Memory B cell (primary cell): ENCODE results near the gene TIAM2.
"Not testable (repeated sequence)": the region's sequence is repeated elsewhere in the genome, so short reads cannot be mapped to it uniquely, and the experiment has no call there.

ENCODE experiments used
- ATAC-seq: fragments of 150-1000 bp; cut with Tn5 transposase; 2 replicates; pipeline ENCODE4 v1.10.0; 2021; ENCODE audit warnings: low read depth, mild to moderate bottlenecking, moderate library complexity
- DNase-seq, 2 donors: peaks; one replicate each; pipeline ENCODE4 v3.0.0; 2022; ENCODE audit warnings: low spot score in 2 of 2
- H3K27ac Mint-ChIP-seq: one replicate; pipeline ENCODE4 v1.8.0; 2022; ENCODE audit warnings: mild to moderate bottlenecking, moderate library complexity, mixed read lengths
- H3K27me3 Mint-ChIP-seq: one replicate; pipeline ENCODE4 v1.8.0; 2022; ENCODE audit warnings: mixed read lengths
- H3K36me3 Mint-ChIP-seq: one replicate; pipeline ENCODE4 v1.8.0; 2022; ENCODE audit warnings: mild to moderate bottlenecking, mixed read lengths
- H3K4me1 Mint-ChIP-seq: one replicate; pipeline ENCODE4 v1.8.0; 2022; ENCODE audit warnings: mixed read lengths
- H3K4me3 Mint-ChIP-seq: one replicate; pipeline ENCODE4 v1.8.0; 2022; ENCODE audit warnings: mild to moderate bottlenecking, moderate library complexity, mixed read lengths
- H3K9me3 Mint-ChIP-seq: one replicate; pipeline ENCODE4 v1.8.0; 2022; ENCODE audit warnings: mixed read lengths

TIAM2 gene

GRCh38 chr6:155230975-155231374 is 235.9 kb downstream of the TIAM2 start:
- not testable (repeated sequence) for H3K27me3 Mint-ChIP-seq, H3K4me3 Mint-ChIP-seq

DNA sequence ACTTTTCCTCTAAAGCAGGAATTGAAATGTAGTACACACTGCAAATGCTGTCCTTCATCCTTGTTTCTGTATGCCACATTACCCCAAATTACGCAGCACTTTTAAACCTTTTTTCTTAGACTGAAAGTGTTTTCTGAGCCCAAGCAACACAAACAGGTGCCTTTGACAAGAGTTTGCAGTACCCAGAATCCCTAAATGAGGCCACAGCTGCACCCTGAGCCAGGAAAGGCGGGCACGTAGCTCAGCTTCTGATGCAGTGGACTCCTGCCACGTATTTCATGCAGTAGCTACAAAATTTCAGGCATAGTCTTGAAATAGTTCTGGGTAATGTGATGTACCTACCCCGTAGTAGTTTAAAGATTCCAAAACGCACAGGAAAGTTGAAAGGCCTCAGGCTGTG is 237.7 kb downstream of the TIAM2 start:
- no peaks in the 10 kb centered on the region for H3K27me3 Mint-ChIP-seq
- H3K36me3 Mint-ChIP-seq, result peaks cover 5% of the 10 kb centered on the region
- peaks cover 6% of the 10 kb centered on the region for H3K9me3 Mint-ChIP-seq
- H3K27ac Mint-ChIP-seq, result no peak overlapping the region
- H3K4me1 Mint-ChIP-seq, result no peaks in the 10 kb centered on the region
- DNase-seq (no peak), ATAC-seq (no peak)
- no peak overlapping the region for H3K4me3 Mint-ChIP-seq

More at GRCh38 chr6:155230975-155231374, 235.9 kb downstream of the TIAM2 start:
- H3K4me1 Mint-ChIP-seq, H3K9me3 Mint-ChIP-seq, DNase-seq, H3K36me3 Mint-ChIP-seq, ATAC-seq, H3K27ac Mint-ChIP-seq: not testable (repeated sequence)

- no peak for DNase-seq
- peaks cover 13% of the 10 kb centered on the region for H3K36me3 Mint-ChIP-seq
- no peaks in the 10 kb centered on the region for H3K27me3 Mint-ChIP-seq
- no peaks in the 10 kb centered on the region for H3K4me1 Mint-ChIP-seq
- no peak overlapping the region for H3K27ac Mint-ChIP-seq
- no peak overlapping the region for H3K4me3 Mint-ChIP-seq
- no peak for ATAC-seq
- peaks cover 9% of the 10 kb centered on the region for H3K9me3 Mint-ChIP-seq
These were observed 239.1 kb downstream of the TIAM2 start for GRCh38 chr6:155234167-155234566.

DNA sequence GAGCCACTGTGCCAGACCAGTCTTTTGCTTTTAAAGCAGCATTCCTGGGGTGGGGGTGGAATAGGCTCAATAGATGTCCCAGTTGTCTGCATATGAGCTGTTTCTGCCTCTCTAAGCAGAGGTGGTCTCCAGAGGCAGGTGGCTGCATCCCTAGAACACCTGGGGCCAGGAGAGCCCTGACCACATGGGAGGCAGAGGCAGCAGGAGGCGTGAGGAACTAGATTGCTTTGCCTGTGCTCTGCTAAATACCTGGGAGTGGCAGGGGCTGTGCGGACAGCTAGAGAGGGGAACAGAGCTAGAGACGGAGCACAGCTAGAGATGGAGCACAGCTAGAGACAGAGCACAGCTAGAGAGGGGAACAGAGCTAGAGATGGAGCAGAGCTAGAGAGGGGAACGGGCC is 239.6 kb downstream of the TIAM2 start:
- H3K4me1 Mint-ChIP-seq, result no peaks in the 10 kb centered on the region
- peaks cover 6% of the 10 kb centered on the region for H3K9me3 Mint-ChIP-seq
- H3K27ac Mint-ChIP-seq, result no peak overlapping the region
- peaks cover 13% of the 10 kb centered on the region for H3K36me3 Mint-ChIP-seq
- no peak overlapping the region for H3K4me3 Mint-ChIP-seq
- ATAC-seq, result no peak
- no peak for DNase-seq
- H3K27me3 Mint-ChIP-seq, result no peaks in the 10 kb centered on the region

DNA sequence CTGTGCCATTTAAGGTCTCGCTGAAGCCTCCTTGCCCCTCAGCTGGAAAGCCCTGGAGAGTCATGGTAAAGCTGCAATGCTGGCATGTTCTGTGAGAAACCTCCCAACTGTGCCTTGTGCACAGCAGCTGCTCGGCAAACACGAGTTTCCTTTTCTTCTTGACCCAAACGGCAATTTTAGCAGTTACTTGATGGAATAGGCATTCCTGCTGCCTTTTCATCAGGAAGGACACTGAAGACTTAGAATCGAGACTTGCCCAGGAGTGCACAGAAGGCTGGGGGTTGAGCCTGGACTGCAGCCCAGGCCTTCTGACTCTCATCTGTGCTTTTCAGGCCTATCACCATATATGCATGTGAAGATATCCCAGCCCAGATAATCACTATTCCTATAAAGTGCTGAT is 240.0 kb downstream of the TIAM2 start:
- Mint-ChIP-seq H3K4me1 (no peaks in the 10 kb centered on the region), H3K9me3 (peaks cover 5% of the 10 kb centered on the region), H3K27me3 (no peaks in the 10 kb centered on the region), H3K36me3 (peaks cover 12% of the 10 kb centered on the region), H3K4me3 (no peak overlapping the region), H3K27ac (no peak overlapping the region)
- DNase-seq (no peak), ATAC-seq (no peak)

DNA sequence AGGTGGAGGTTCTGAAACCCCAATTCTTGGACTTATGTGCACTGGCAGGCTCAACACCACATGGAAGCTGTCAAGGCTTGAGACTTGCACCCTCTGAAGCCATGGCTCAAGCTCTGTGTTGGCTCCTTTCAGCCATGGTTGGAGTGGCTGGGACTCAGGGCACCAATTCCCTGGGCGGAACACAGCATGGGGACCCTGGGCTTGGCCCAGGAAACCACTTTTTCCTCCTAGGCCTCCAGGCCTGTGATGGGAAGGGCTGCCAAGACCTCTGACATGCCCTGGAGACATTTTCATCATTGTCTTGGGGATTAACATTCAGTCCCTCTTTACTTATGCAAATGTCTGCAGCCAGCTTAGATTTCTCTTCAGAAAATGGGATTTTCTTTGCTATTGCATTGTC is 242.5 kb downstream of the TIAM2 start:
- no peaks in the 10 kb centered on the region for H3K4me1 Mint-ChIP-seq
- no peaks in the 10 kb centered on the region for H3K27me3 Mint-ChIP-seq
- H3K4me3 Mint-ChIP-seq, result no peak overlapping the region
- H3K9me3 Mint-ChIP-seq, result peaks cover 3% of the 10 kb centered on the region
- ATAC-seq (no peak), DNase-seq (no peak)
- no peak overlapping the region for H3K27ac Mint-ChIP-seq
- H3K36me3 Mint-ChIP-seq, result peaks cover 9% of the 10 kb centered on the region

GRCh38 chr6:155240905-155241600 is 245.9 kb downstream of the TIAM2 start:
- no peaks in the 10 kb centered on the region for H3K4me1 Mint-ChIP-seq
- peaks cover 3% of the 10 kb centered on the region for H3K9me3 Mint-ChIP-seq
- DNase-seq (no peak), ATAC-seq (no peak)
- peaks cover 9% of the 10 kb centered on the region for H3K36me3 Mint-ChIP-seq
- no peak overlapping the region for H3K27ac Mint-ChIP-seq
- H3K27me3 Mint-ChIP-seq, result no peaks in the 10 kb centered on the region
- H3K4me3 Mint-ChIP-seq, result no peak overlapping the region

DNA sequence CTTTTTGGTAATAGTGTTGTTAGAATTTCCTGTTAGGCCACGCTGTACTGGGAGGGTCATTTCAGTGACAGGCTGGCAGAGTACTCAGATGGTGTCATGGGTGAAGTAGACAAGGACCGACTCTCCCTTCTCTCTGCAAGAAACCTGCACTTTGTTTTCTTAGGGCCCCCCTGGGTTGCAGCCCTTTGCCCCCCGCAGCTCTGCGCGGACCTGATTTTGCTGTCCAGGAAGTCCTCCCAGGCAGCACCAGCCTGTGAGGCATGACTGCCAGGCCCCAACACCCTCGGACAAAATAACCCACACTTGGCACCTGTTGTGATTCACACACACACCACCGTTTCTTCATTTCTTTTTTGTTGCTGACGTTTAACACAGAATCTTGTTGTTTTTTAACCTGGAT is 246.9 kb downstream of the TIAM2 start:
- H3K36me3 Mint-ChIP-seq, result peaks cover 9% of the 10 kb centered on the region
- H3K4me3 Mint-ChIP-seq, result no peak overlapping the region
- no peak for ATAC-seq
- peak overlapping the region; percentile 15 for H3K27ac Mint-ChIP-seq
- H3K4me1 Mint-ChIP-seq, result no peaks in the 10 kb centered on the region
- no peak for DNase-seq
- H3K27me3 Mint-ChIP-seq, result no peaks in the 10 kb centered on the region
- peaks cover 3% of the 10 kb centered on the region for H3K9me3 Mint-ChIP-seq

DNA sequence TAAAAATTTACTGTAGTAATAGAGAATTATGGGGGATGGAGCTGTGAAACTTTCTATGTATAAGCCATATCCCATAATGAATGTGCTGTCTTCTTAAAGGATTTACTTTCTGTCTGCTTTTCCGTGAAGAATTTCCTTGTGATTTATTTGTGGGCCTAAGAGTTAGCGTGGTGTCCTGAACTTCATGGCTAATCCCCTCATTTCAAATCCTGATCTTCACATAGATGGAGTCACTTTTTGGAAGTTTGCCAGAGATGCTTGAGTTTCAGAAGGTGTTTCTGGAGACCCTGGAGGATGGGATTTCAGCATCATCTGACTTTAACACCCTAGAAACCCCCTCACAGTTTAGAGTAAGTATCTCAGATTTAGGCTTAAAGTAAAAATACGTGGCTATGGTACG is 249.3 kb downstream of the TIAM2 start:
- peaks cover 5% of the 10 kb centered on the region for H3K4me1 Mint-ChIP-seq
- no peaks in the 10 kb centered on the region for H3K9me3 Mint-ChIP-seq
- H3K27me3 Mint-ChIP-seq, result no peaks in the 10 kb centered on the region
- H3K36me3 Mint-ChIP-seq, result no peaks in the 10 kb centered on the region
- peak overlapping the region; percentile 6 for H3K27ac Mint-ChIP-seq
- no peak for ATAC-seq
- no peak for DNase-seq
- no peak overlapping the region for H3K4me3 Mint-ChIP-seq

DNA sequence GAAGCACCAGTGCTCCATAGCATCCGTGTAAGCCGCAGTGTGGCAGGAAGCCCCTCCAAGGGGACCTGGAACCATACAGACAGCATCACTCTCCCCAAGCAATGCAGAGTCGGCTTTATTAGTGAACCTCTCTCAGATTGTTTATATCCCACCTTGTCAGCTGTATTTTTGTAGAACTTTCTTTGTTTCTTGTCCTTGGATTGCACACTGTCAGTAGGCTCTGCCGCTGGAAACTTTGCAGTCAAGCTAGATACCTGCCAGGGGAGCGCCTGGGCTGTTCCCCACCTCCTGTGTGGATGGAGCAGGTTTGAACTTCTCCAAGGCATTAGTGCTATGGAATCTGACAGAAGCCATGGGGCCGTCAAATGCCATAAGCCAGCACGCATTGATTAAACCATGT is 250.1 kb downstream of the TIAM2 start:
- Mint-ChIP-seq H3K27ac (no peak overlapping the region), H3K4me1 (peaks cover 5% of the 10 kb centered on the region), H3K27me3 (no peaks in the 10 kb centered on the region), H3K4me3 (no peak overlapping the region), H3K36me3 (no peaks in the 10 kb centered on the region), H3K9me3 (no peaks in the 10 kb centered on the region)
- ATAC-seq (no peak), DNase-seq (no peak)

DNA sequence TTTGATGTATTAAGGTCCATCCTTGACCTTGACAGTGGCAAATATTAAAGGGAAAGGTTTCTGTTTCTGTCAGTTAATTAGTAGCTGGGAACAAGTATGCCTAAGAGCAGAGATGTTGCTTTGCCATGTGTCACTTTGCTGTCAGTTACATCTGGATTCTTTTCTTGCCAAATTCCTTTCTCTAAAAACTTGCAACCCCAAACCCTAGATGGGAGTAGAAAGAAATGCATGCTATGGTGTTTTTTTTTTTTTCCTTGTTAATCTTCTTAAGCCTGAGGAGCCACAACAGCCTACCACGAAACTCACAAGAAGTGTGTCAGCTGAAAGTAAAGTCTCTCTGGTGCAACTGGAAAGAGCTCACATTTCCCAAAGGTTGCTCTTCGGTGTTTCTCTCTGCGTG is 250.7 kb downstream of the TIAM2 start:
- H3K27me3 Mint-ChIP-seq, result no peaks in the 10 kb centered on the region
- H3K36me3 Mint-ChIP-seq, result no peaks in the 10 kb centered on the region
- no peak for DNase-seq
- H3K9me3 Mint-ChIP-seq, result no peaks in the 10 kb centered on the region
- no peak for ATAC-seq
- H3K4me3 Mint-ChIP-seq, result no peak overlapping the region
- no peak overlapping the region for H3K27ac Mint-ChIP-seq
- H3K4me1 Mint-ChIP-seq, result peaks cover 5% of the 10 kb centered on the region

- Mint-ChIP-seq H3K27ac (no peak overlapping the region), H3K4me1 (peaks cover 5% of the 10 kb centered on the region), H3K9me3 (no peaks in the 10 kb centered on the region), H3K4me3 (no peak overlapping the region), H3K27me3 (no peaks in the 10 kb centered on the region), H3K36me3 (no peaks in the 10 kb centered on the region)
- DNase-seq (no peak), ATAC-seq (no peak)
These were observed 251.7 kb downstream of the TIAM2 start for GRCh38 chr6:155246825-155247224.

DNA sequence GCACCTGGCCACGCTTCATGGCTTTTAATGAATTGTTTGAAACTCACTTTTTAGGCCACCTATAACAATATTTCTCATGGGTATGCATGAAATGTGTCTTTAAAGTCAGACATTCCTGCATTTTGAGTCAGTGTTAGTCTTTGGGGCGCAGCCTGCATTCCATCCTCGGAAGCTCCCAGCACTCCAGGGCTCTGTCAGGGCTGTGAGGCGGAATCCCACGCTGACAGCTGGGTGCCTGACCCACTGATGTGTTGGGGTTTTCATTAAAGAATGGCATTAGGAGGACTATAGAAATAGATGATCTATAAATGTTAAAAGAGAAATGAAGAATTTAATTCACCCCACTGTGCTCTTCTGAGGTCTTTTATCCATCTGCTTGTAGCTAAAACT is 252.5 kb downstream of the TIAM2 start:
- ATAC-seq, result no peak
- no peaks in the 10 kb centered on the region for H3K27me3 Mint-ChIP-seq
- no peak overlapping the region for H3K27ac Mint-ChIP-seq

DNA sequence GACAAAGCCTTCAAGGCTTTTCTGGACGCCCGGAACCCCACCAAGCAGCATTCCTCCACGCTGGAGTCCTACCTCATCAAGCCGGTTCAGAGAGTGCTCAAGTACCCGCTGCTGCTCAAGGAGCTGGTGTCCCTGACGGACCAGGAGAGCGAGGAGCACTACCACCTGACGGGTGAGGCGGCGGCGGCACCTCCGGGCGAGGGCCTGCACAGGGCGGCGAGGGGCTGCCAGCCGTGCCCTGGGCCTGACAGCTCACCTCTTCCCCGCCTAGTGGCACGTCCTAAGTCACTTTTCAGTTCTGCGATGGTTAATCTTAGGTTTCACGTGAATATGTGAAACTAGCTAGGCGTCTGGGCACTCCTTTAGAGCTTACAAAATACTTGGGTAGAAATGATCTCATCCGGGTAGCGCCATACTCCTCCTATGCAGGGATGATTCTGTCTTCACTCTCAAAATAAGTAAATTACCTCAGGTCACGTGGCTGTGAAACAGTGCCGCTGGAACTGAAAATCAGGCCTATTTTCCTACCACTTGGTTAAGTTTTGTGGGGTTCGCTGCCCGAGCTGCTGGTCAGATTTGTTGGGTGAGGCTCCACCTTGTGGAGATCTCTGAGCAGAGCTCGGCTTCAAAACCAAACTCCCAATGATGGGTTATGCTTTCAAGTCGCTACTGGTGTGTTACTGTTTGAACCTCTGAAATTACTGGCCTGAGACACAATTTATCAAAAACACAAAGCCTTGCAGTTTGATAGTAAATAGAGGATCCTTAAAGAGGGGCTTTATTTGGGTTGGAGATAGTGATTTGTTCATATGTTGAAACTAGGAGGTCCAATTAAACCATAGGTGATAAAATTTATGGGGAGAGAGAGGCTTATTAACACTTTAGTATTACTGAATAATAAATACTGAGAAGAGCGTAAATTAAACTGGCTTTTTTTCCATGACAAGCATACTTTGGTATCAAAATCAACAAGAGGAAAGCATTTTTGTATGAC is 253.2 kb downstream of the TIAM2 start:
- peak; percentile 88 for ATAC-seq
- no peaks in the 10 kb centered on the region for H3K27me3 Mint-ChIP-seq
- peaks cover 5% of the 10 kb centered on the region for H3K4me1 Mint-ChIP-seq
- H3K27ac Mint-ChIP-seq, result peak overlapping the region; percentile 71
- H3K4me3 Mint-ChIP-seq, result peak overlapping the region; percentile 38
- DNase-seq, result peak; percentile 26 to 39
- peaks cover 2% of the 10 kb centered on the region for H3K36me3 Mint-ChIP-seq
- H3K9me3 Mint-ChIP-seq, result no peaks in the 10 kb centered on the region

More for the DNA sequence above, 252.5 kb downstream of the TIAM2 start:
- H3K4me3 Mint-ChIP-seq, result no peak overlapping the region
- H3K36me3 Mint-ChIP-seq, result peaks cover under 1% of the 10 kb centered on the region
- H3K9me3 Mint-ChIP-seq, result no peaks in the 10 kb centered on the region
- H3K4me1 Mint-ChIP-seq, result peaks cover 5% of the 10 kb centered on the region
- no peak for DNase-seq
